GM10266 (cell line): ENCODE measurements around the gene MYOM3.

ENCODE experiments used
- DNase-seq: peaks from one replicate; pipeline ENCODE4 v3.0.0; 2012; ENCODE audit errors: extremely low spot score
- CTCF ChIP-seq: IDR thresholded peaks from 2 replicates; pipeline ENCODE4 v1.5.1; 2012; ENCODE audit warnings: mild to moderate bottlenecking, low read depth; ENCODE audit not compliant: control insufficient read depth, insufficient read depth; ENCODE audit errors: missing control alignments

MYOM3 gene

GRCh38 chr1:24111996-24112779 lies at the start of gene MYOM3:
TSS of gene MYOM3 (minus strand) at chr1:24112135. CDS start at chr1:24108636, 3,499 bp downstream.
- peak; percentile 67 for TF ChIP-seq CTCF
- DNase-seq, result peak; percentile 79

- TF ChIP-seq CTCF, result no peak
- DNase-seq, result no peak
Measured at GRCh38 chr1:24161270-24161669, 49.3 kb upstream of the MYOM3 start.

GRCh38 chr1:24159366-24159765 lies 47.4 kb upstream of the MYOM3 start:
- no peak for DNase-seq
- TF ChIP-seq CTCF, result no peak

- DNase-seq, result no peak
- peak; percentile 3 for TF ChIP-seq CTCF
Measured at GRCh38 chr1:24157918-24158481, 46.1 kb upstream of the MYOM3 start.

GRCh38 chr1:24156542-24157260 lies 44.8 kb upstream of the MYOM3 start:
- no peak for DNase-seq
- no peak for TF ChIP-seq CTCF

GRCh38 chr1:24155011-24155782 lies 43.3 kb upstream of the MYOM3 start:
- peak; percentile 45 for DNase-seq

More at GRCh38 chr1:24155011-24155782, 43.3 kb upstream of the MYOM3 start:
- peak; percentile 18 for TF ChIP-seq CTCF
